Measurements from ENCODE around the gene NCAM1. TPM values are rescaled to one million over a fixed set of nuclear protein-coding genes. Genes with fewer than 3 reads are reported as not detected.

NCAM1 gene
- total and polyA plus RNA-seq, 2 donors (not counting 3 experiments of a cell fraction or from before 2014, with no cell fraction given): 0.03 TPM; not detected in 1

GRCh38 chr11:113110046-113110445 is 148.8 kb downstream of the NCAM1 start:
- no TSS peak for BruUV-seq (replicated peaks)
- no peaks in the 10 kb centered on the region for H3K36me3 ChIP-seq (ENCODE audit: control insufficient read depth in 2 of 2, extremely low read depth in 1 of 2, insufficient read depth in 2 of 2, low read length in 2 of 2)
- H3K4me2 ChIP-seq (ENCODE audit: insufficient read depth, low read length): no peak overlapping the region
- no peaks in the 10 kb centered on the region for H3K4me1 ChIP-seq (ENCODE audit: control insufficient read depth, extremely low read depth, insufficient read depth, low read length)
- ChIA-PET CTCF (no interaction called here), POLR2A (no interaction called here)
- no peaks in the 10 kb centered on the region for H4K20me1 ChIP-seq (replicated peaks; ENCODE audit: control insufficient read depth, extremely low read depth, insufficient read depth, low read length)
- H3K4me3 ChIP-seq (replicated peaks in 1 of 3; ENCODE audit: insufficient read depth in 1 of 3, low read depth in 1 of 3, low read length in 3 of 3): no peak overlapping the region
- H3K9ac ChIP-seq (replicated peaks; ENCODE audit: extremely low read depth, insufficient read depth, low read length): no peak overlapping the region
- H3K9me1 ChIP-seq (replicated peaks; ENCODE audit: control insufficient read depth, extremely low read depth, insufficient read depth, low read length): no peaks in the 10 kb centered on the region
- no peaks in the 10 kb centered on the region for H3K27me3 ChIP-seq (ENCODE audit: control insufficient read depth in 2 of 2, insufficient read depth in 2 of 2, low read length in 2 of 2)
- FAIRE-seq (no peak), DNase-seq (ENCODE audit: low read depth, low spot score) (no peak)
- TF ChIP-seq CTCF (IDR thresholded peaks at IDR 0.05; ENCODE audit: extremely low read depth in 1 of 2, insufficient read depth in 1 of 2, low read depth in 1 of 2, low read length in 2 of 2) (no peak), POLR2AphosphoS5 (IDR thresholded peaks at IDR 0.05; ENCODE audit: insufficient read depth, low read depth, low read length) (no peak), MAX (IDR thresholded peaks at IDR 0.05; ENCODE audit: insufficient read depth, insufficient read length) (no peak), POLR2A (IDR thresholded peaks at IDR 0.05; ENCODE audit: low read depth, low read length) (no peak), GATA2 (IDR thresholded peaks at IDR 0.05; ENCODE audit: insufficient read depth, insufficient read length, low read depth, low read length) (no peak), FOS (IDR thresholded peaks at IDR 0.05; ENCODE audit: borderline replicate concordance, insufficient read depth, low read length) (no peak), MYC (IDR thresholded peaks at IDR 0.05; ENCODE audit: low read depth, low read length) (no peak), EZH2 (IDR thresholded peaks at IDR 0.05; ENCODE audit: borderline replicate concordance, low read depth, low read length, severe bottlenecking) (no peak), JUN (IDR thresholded peaks at IDR 0.05; ENCODE audit: borderline replicate concordance, insufficient read depth, insufficient read length, low read depth) (no peak)
- no peaks in the 10 kb centered on the region for H3K79me2 ChIP-seq (ENCODE audit: control insufficient read depth, insufficient read depth, low read length)
- H3K9me3 ChIP-seq (replicated peaks; ENCODE audit: control insufficient read depth, insufficient read depth, low read length): no peaks in the 10 kb centered on the region
- intact Hi-C loops (cut with micrococcal nuclease) (no loop called here), dilution Hi-C loops (cut with MboI; ENCODE audit: extremely low pct_ligation_motif_present, low sequenced_read_pairs) (no loop called here)
- H3K27ac ChIP-seq (ENCODE audit: insufficient read depth, low read depth, low read length): no peak overlapping the region
- no peak overlapping the region for H2AFZ ChIP-seq (ENCODE audit: low read depth, low read length)

Measured in endothelial cell of umbilical vein (primary cell).